Hypothalamus (tissue), 51 donors: ENCODE data around the gene CRIM1.

Source experiments
- DNase-seq, 51 donors: peaks; one replicate each; lab custom pipeline; 2025; lab: John Stamatoyannopoulos, UW

Gene CRIM1

GRCh38 chr2:36597003-36597531 lies 241.5 kb downstream of the CRIM1 start:
- no peak for DNase-seq

DNA sequence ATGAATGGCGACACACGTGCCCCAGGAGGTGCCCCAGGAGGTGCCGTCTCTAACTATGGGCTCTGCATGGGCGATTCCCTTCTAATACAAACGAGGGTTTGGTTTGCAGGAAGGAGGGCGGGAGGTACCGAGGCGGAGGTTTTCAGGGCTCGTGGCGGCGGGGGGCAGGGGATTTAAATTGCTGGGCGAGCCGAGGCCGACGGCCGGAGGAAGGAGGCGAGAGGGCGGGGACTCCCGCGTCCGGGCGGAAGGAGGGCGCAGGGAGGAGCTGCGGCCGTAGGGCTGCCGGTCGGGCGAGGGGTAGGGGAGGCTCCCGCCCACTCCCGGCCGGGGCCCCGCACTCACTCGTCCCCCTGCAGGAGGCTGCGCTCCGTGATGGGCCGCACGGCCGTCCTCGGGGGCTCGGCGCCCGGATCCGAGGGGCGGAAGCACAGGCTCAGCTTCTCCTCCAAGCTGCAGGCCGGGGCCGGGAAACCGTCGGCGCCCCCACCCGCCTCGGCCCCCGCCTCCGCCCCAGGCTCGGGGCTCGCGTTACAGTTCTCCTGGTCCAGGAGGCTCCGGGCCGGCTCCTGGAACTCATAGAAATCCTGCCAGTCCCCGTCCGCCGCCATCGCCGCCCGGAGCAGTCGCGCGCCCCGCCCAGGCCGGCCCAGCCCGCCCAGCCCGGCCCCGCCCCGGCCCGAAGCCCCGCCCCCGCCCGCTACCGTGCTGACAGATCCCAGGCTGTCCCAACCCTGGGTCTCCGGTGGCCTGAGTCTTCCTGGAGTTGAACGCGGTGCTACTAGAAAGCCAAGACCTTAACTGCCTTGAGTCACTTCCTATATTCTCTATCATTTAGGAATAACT lies 242.2 kb downstream of the CRIM1 start, which contains the start of gene FEZ2:
Gene FEZ2 (minus strand): TSS at position 637 of the 846 bp plus-strand sequence. CDS start 26 bp downstream, at position 611.
- DNase-seq: peak in 50 of 51 donors; percentile 15 to 86 (median 59)
